Activated CD4-positive, alpha-beta T cell treated with anti-CD3 and anti-CD28 coated beads for 48 hours (primary cell): ENCODE results near the gene CFD.
"Not testable (repeated sequence)": the region's sequence is repeated elsewhere in the genome, so short reads cannot be mapped to it uniquely, and the experiment has no call there.

Source experiments
- DNase-seq: peaks from one replicate; pipeline ENCODE4 v3.0.0-alpha.2; 2020

Gene CFD

DNA sequence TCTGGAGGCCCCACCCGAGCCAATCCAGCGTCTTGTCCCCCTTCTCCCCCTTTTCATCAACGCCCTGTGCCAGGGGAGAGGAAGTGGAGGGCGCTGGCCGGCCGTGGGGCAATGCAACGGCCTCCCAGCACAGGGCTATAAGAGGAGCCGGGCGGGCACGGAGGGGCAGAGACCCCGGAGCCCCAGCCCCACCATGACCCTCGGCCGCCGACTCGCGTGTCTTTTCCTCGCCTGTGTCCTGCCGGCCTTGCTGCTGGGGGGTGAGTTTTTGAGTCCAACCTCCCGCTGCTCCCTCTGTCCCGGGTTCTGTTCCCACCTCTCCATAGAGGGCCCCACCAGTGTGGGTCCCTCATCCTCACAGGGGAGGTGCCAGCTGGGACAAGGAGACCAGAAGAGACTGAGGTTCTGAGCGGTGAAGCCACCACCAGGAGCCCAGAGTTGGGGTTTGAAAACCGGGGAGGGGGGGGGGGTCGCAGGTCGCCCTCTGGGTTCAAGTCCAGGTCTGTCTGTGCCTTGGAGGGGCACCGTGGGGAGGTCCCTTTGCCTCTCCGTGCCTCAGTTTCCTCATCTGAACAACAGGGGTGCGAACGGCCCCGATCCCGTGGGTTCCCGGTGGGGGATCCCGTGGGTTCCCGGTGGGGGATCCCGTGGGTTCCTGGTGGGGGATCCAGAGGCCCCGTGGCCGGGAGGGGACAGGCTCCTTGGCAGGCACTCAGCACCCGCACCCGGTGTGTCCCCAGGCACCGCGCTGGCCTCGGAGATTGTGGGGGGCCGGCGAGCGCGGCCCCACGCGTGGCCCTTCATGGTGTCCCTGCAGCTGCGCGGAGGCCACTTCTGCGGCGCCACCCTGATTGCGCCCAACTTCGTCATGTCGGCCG lies 7.1 kb upstream of the CFD start, which contains the start of gene ELANE:
Gene ELANE (plus strand): TSS at position 168 of the 878 bp plus-strand sequence. CDS start 26 bp downstream, at position 194.
- no peak for DNase-seq

DNA sequence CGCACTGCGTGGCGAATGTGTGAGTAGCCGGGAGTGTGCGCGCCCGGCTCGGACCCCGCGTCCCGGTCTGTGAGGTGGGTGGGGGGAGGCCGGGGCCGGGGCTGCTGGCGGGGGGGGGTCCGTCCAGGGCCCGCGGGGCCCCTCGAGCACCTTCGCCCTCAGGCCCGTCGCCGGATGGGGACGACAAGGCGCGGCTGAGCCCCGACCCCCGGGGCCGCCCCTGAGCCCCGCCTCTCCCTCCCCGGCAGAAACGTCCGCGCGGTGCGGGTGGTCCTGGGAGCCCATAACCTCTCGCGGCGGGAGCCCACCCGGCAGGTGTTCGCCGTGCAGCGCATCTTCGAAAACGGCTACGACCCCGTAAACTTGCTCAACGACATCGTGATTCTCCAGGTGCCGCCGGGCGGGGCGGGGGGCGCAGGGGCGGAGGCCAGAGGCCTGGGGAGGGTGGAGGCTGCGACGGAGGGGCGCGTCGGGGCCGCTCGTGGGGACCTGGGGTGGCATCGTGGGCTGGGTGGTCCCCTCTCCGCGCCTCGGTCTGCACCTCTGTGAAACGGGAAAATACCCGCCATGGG lies 6.4 kb upstream of the CFD start:
- no peak for DNase-seq

DNA sequence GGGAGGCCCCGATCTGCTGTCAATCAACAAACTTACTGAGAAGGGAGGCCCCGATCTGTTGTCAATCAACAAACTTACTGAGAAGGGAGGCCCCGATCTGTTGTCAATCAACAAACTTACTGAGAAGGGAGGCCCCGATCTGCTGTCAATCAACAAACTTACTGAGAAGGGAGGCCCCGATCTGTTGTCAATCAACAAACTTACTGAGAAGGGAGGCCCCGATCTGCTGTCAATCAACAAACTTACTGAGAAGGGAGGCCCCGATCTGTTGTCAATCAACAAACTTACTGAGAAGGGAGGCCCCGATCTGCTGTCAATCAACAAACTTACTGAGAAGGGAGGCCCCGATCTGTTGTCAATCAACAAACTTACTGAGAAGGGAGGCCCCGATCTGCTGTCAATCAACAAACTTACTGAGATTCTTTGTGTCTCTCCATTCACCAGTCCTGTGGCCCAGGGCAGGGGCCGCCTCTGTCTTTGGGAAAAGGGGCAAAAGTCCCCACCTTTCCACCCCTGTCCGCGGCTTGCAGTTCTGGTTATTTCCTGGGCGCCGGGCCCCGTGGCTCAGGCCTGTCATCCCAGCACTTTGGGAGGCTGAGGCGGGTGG lies 5.7 kb upstream of the CFD start:
- DNase-seq = not testable (repeated sequence)

DNA sequence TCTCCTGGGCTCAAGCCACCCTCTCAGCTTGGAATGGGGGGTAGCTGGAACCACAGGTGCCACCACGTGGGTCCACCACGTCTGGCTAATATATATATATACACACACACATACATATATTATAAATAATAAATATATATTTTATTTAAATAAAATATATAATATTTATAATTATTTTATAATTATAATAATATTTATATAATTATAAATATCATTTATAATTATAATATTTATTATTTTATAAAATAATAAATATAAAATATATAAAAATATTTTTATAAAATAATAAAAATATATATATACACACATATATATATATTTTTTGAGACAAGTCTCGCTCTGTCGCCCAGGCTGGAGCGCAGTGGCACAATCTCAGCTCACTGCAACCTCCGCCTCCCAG lies 4.9 kb upstream of the CFD start:
- DNase-seq = no peak

DNA sequence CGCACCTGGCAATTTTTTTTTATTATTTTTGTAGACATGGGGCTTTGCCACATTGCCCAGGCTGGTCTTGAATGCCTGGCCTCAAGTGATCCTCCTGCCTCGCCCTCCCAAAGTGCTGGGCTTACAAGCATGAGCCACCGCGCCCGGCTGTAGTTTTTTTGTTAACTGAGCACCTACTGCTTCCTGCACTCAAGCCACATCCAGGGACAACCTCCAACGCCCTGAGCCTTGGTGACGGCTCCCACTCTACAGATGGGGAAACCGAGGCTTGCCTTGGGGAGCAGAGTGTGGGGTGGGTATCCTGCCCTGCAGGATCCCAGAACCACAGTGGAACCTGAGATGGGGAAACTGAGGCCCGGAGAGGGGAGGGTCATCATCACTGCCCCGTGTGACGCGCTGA lies 4.3 kb upstream of the CFD start:
- no peak for DNase-seq

DNA sequence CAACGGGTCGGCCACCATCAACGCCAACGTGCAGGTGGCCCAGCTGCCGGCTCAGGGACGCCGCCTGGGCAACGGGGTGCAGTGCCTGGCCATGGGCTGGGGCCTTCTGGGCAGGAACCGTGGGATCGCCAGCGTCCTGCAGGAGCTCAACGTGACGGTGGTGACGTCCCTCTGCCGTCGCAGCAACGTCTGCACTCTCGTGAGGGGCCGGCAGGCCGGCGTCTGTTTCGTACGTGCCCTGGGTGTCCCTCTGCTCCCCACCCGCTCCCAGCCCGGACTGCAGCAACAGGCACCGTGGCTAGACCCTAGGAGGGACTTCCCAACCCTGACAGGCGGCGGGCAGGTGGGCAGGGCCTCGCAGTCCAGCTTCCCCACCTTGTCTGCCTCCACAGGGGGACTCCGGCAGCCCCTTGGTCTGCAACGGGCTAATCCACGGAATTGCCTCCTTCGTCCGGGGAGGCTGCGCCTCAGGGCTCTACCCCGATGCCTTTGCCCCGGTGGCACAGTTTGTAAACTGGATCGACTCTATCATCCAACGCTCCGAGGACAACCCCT lies 3.8 kb upstream of the CFD start:
- no peak for DNase-seq

DNA sequence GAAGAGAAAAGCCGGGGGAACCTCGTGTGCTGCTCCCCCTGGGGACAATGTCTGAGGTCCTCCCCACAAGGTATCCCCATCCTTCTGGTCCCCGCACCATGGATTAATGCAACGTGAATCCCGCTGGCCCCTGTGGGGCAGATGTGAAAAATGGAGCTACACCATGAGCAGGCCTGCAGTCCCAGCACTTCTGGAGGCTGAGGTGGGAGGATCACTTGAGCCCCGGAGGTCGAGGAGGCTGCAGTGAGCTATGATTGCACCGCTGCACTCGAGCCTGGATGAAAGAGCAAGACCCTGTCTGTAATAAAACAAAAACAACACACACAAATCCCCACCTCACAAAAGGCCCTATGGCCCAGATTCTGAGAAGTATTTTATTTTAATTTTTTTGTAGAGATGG lies 1.2 kb upstream of the CFD start:
- DNase-seq = no peak

DNA sequence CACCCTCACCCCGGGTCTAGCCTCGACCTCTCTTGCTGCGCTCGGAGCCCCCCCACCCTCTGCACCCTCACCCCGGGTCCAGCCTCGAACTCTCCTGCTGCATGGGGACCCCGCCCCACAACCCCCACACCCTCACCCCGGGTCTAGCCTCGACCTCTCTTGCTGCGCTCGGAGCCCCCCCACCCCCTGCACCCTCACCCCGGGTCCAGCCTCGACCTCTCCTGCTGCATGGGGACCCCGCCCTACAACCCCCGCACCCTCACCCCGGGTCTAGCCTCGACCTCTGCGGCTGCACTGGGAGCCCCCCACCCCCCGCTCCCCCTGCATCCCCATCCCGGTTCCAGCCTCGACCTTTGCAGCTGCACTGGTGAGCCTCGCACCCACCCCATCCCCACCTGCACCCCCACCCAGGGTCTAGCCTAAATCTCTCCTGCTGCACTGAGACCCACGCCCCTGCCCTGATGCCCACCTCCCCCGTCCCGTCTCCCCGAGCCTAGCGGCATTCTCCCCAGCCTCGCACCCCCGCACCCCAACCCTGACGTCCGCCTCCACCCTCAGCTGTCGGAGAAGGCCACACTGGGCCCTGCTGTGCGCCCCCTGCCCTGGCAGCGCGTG lies 1.8 kb downstream of the CFD start:
- DNase-seq = no peak

DNA sequence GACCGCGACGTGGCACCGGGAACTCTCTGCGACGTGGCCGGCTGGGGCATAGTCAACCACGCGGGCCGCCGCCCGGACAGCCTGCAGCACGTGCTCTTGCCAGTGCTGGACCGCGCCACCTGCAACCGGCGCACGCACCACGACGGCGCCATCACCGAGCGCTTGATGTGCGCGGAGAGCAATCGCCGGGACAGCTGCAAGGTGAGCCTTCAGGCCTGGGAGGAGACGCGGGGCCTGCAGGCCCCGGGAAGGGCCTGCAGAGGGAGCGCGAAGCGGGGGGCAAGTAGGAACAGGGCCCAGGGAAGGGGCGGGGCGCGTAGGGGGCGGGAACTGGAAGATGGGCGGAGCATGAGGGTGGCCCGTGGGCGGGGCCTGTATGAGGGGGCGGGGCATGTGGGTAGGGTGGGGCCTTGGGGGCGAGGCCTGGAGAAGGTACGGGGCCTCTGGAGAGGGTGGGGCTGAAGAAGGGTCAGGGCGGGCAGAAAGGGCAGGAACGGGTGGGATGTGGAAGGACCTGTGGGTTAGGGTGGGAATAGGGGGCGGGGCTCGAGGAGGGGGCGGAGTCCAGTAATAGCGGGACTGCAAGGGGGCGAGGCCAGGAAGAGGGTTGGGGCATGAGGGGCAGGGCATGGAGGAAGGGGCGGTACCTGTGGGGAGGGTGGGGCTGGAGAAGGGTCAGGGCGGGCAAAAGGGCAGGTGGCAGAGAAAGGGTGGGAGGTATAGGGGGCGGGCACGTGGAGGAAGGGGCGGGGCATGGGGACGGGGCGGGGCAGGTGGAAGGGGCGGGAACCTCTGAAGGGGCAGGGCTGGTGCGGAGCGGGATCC lies 2.5 kb downstream of the CFD start:
- peak; percentile 83 for DNase-seq

DNA sequence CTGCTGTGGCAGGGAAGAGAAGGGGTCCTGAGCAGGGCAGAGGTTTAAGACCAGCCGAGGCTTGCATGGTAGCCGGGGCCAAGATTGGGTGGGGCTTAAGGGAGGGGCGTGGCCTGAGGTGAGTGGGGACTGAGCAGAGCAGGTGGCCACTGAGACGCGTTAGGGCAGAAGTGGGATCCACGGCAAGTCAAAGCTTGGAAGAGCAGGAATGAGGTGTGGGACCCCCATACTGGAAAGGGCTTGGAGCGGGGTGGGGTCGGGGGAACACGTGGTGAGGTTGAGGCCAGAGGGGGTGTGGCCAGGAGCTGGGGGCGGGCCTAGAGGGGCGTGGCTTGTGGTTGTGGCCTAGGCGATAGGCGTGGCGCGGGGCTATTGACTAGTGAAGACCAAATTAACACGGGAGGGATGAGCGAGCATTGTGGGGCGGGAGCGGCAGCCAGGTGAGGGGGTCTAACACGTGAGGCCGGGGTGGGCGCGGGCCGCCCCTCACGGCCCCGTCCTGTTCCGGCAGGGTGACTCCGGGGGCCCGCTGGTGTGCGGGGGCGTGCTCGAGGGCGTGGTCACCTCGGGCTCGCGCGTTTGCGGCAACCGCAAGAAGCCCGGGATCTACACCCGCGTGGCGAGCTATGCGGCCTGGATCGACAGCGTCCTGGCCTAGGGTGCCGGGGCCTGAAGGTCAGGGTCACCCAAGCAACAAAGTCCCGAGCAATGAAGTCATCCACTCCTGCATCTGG lies 3.3 kb downstream of the CFD start:
- DNase-seq = peak; percentile 90

DNA sequence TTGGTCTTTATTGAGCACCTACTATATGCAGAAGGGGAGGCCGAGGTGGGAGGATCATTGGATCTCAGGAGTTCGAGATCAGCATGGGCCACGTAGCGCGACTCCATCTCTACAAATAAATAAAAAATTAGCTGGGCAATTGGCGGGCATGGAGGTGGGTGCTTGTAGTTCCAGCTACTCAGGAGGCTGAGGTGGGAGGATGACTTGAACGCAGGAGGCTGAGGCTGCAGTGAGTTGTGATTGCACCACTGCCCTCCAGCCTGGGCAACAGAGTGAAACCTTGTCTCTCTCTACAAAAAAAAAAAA lies 3.8 kb downstream of the CFD start:
- no peak for DNase-seq

DNA sequence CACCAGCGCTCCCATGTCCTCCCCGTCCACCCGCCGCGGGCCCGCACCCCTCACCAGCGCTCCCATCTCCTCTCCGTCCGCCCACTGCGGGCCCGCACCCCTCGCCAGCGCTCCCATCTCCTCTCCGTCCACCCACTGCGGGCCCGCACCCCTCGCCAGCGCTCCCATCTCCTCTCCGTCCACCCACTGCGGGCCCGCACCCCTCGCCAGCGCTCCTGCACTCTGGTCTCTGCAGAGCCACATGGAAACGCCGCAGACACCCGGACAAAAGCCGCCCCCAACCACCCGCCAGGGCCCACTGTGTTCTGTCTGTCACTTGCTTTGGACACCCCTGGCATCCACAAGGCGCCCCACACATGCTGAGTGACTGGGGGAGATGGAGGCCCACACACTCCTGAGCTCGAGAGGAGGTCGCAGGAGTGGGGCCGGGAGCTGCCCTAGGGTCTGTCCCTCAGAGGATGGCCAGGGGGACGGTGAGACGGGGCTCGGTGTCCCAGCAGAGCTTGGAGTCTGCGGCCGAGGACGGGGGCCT lies 7.4 kb downstream of the CFD start:
- DNase-seq = no peak

DNA sequence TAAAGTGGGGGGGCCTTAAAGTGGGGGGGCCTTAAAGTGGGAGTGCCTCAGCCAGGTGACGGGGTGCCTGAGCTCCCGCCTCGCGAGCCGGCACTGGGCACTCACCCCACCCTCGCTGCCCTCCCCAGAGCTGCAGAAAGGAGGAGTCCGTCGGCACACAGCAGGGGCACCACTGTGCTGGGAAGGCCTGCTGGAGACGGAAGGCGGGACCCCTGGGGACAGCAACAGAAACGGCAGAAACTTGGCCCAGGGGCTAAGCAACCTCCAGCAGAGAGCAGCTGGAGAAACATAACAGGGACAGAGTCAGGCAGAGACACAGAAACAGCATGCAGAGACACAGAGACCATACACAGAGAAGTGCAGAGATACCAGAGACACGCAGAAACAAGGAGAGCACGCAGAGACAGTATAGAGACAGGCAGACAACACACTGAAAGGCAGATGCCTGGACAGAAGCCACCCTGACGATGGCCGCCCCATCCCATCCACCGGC lies 7.9 kb downstream of the CFD start:
- DNase-seq = no peak

DNA sequence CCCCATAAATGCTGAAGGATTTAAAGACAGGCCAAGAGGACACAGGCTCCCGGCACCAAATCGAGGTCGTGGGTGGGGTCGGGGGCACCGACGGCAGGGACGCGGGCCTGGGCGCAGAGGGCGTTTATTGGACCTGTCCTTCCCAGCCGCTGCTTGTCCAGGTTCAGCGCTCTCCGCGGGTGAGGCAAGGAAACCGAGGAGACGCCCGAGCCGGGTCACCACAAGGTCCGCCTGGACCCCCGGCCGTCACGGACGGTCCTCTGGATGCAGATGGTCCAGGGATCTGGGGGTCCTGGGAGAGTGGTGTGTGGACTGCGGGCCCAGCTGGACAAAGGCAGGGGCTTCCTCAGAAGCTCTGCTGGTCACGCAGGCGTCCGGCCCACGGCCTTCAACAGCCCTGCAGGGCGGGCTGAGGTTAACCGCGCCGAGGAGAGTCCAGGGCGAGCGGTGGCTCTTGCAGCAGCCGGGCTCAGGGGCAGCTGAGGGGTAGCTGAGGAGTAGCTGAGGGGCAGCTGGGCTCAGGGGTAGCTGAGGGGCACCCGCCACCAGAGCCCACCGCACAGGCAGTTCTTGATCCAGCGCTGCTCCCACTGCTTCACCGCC lies 8.5 kb downstream of the CFD start:
- DNase-seq = no peak

DNA sequence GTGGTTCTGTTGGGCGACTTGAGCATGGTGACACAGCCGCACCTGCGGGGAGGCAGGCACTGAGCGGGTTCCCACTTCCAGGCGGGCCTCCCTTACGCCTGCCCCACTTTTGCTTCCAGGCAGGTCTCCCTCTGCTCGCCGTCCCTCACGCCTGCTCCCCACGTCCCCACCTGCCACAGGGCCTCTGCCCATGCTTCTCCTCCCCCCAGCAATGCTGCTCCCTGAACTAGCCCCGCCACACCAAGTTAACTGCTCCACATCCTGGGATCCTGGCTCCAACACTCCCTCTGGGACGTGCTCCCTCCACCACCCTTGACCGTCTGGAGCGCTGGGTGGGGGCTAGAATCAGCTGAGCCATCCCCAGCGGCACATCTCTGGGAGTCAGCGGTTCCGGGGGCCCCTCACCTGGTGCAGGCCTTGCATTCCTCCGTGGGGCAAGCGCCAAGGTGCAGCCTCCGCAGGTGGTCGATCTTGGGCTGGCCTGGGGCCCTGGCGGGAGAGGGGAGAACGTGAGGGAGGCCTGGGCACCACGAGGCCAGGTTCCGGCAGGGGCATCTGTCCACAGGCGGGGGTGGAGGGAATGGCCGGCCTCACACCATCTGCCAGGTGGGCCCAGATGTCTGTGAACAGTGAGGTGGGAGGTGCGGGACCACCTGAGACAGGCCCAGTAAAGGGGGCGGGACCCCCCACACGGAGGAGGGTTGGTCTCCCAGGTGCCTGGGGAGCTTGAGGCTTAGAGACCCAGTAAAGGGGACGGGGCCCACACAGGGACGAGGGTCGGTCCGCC lies 9.2 kb downstream of the CFD start:
- no peak for DNase-seq

DNA sequence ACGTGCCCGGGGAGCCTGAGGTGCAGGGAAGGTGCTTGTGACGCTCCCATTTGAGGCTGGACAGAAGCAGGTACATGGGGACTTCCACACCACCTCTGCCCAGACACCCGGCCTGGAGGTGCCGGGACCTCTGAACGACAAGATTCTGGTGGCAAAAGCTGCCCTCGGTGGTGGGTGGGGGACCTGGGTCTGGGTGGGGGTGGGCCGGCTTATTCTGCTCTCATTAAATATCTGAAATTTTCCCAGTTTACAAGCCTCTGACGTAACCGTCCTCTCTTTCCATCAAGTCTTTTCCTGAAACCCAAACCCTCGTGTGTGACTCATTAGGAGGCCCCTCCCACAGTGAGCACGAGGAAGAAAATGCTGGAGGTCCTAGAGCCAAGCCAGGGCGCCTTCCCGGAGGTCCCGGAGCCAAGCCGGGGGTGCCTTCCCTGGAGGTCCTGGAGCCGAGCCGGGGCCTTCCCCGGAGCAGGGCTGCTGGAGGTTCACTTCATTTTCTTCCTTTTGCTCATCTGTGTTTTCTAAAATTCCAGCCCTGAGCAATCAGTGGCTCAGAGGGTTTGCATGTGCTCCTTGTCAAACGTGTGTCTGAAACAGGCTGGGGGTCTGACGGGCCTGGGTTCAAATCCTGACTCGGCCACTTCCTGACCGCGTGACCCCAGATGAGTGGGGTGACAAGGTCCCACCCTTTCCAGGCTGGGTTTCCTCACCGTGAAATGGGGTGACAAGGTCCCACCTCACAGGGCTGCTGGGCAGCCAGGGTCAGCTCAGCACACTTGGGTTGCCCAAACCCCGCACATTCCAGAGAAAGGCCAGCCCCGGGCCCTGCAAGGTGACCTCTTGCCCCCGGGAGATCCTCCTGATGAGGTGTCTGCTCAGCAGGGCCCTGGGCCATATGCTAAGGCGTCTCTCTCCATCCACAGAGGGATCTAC lies 10.0 kb downstream of the CFD start:
- no peak for DNase-seq

DNA sequence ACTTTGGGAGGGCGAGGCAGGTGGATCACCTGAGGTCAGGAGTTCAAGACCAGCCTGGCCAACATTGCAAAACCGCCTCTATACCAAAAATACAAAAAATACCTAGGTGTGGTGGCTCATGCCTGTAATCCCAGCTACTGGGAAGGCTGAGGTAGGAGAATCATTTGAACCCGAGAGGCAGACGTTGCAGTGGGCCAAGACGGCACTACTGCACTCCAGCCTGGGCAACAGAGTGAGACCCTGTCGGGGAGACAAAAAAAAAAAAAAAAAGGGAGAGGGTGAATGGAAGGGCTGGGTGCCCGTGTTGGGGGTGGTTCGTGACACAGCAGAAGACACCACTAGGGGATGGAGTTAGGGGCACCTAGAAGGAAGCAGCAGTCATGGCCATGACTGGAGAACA lies 10.8 kb downstream of the CFD start:
- DNase-seq = no peak

DNA sequence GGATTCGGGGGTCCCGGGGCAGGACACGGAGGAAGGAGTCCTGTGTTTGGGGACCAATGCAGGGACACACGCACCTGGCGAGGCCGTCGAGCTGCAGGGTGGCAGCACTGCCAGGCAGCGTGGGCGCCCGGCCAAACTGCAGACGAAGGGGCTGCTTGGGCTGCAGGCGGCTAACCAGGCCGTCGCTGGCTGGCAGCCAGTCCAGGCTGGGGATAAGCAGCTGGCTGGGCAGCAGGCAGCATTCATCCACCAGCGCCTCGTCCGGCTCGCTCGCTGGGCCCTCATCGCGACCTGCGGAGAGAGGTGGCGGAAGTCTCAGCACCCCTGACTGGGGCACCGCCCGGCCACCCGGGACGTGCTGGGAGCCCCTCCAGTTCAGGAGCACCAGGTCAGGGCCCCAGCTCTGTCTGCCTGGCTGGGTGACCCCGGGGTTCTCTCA lies 11.5 kb downstream of the CFD start:
- no peak for DNase-seq
